Activated T-helper 1 cell treated with anti-CD3 and anti-CD28 coated beads, Interleukin-12 subunit alpha, Interleukin-12 subunit beta, Interleukin-2, Interleukin-4 antibody, amounts not matched to agents 30 ng/mL and 10 ng/mL and 1 ng/mL, durations not matched to agents 14 hours and 24 hours and 36 hours (primary cell): ENCODE measurements around the gene NLK. TPM values are rescaled to one million over a fixed set of nuclear protein-coding genes. Genes with fewer than 3 reads are reported as not detected.
A peak's percentile ranks its signal among the peaks of the same experiment; 100 is the strongest.
"Not testable (repeated sequence)": the region's sequence is repeated elsewhere in the genome, so short reads cannot be mapped to it uniquely, and the experiment has no call there.

Experiments
- DNase-seq: peaks from one replicate; pipeline ENCODE4 v3.0.0; 2021; ENCODE audit warnings: low spot score
- H3K27ac Mint-ChIP-seq: one replicate; pipeline ENCODE4 v1.8.0; 2021; ENCODE audit warnings: mild to moderate bottlenecking, mixed read lengths
- H3K27me3 Mint-ChIP-seq: one replicate; pipeline ENCODE4 v1.8.0; 2022; ENCODE audit warnings: mild to moderate bottlenecking, moderate library complexity, mixed read lengths; ENCODE audit not compliant: insufficient read depth
- H3K36me3 Mint-ChIP-seq: one replicate; pipeline ENCODE4 v1.8.0; 2021; ENCODE audit warnings: low read depth, mixed read lengths
- H3K4me1 Mint-ChIP-seq: one replicate; pipeline ENCODE4 v1.8.0; 2021; ENCODE audit warnings: low read depth, mixed read lengths
- H3K4me3 Mint-ChIP-seq: one replicate; pipeline ENCODE4 v1.8.0; 2021; ENCODE audit warnings: mild to moderate bottlenecking, moderate library complexity, mixed read lengths
- H3K9me3 Mint-ChIP-seq: one replicate; pipeline ENCODE4 v1.8.0; 2021; ENCODE audit warnings: mixed read lengths
- intact Hi-C: fragments of 100-400 bp; cut with micrococcal nuclease; formaldehyde crosslinking; loops from one replicate; pipeline ENCODE4 v1.15.1; 2024
- total RNA-seq: library from RNA; stranded (reverse); gene quantifications from 2 replicates; pipeline ENCODE4 v1.2.3, GENCODE V29; 2022

Gene NLK
- total RNA-seq, 1 donor from 2014 or later, result 13.6 TPM

DNA sequence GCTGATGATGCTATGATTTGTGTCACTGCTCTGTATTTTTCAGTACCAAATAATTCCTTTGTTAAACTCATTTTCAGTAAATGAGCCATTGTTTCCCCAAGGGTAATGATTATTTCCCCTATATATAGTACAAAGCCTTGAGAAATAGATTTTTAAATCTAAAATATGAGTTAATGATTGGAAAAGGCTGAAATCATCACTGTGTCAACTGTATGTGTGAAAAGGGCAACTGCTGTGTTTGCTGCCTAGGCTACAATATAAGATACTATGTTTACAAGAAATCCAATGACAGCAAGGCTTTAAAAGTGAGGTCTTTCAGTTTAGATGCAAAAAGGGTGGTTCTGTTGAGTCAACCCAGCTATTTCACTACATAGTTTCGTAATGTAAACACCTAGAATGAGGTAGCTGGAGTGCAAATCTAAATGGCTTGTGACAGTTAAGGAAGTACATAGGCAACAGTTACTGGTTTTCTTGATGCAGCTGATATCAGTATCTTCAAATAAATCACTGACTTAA lies 15.3 kb downstream of the NLK start:
- DNase-seq, result no peak
- H3K27me3 Mint-ChIP-seq, result no peaks in the 10 kb centered on the region
- peak overlapping the region; percentile 85 for H3K27ac Mint-ChIP-seq
- no peaks in the 10 kb centered on the region for H3K36me3 Mint-ChIP-seq
- H3K4me3 Mint-ChIP-seq, result no peak overlapping the region
- no peaks in the 10 kb centered on the region for H3K9me3 Mint-ChIP-seq
- intact Hi-C loops, result loop anchor here (1.0 to 5.0 kb wide), 4 partner anchors 11 to 240 kb away; no protein-coding TSS in a partner anchor
- peaks cover 35% of the 10 kb centered on the region for H3K4me1 Mint-ChIP-seq

DNA sequence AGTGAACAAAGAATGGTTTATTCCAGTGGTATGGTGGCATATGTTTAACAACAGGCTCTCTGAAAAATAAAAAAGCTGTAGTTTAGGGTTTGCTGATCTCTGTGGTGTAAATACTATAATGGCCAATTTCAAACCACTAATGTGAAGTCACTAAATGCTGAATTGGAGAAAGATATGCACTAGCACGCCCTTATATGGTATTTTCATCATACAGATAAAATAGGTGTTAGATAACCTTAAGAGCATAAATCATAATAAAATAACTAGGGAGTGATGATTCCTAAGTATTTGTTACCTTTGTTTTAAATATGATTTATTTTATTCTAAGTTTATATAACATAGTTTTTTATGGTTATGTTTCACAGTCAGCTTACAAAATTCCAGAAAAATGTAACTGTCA lies 17.2 kb downstream of the NLK start:
- no peak for DNase-seq
- Mint-ChIP-seq H3K27ac (no peak overlapping the region), H3K4me1 (peaks cover 30% of the 10 kb centered on the region), H3K36me3 (no peaks in the 10 kb centered on the region), H3K4me3 (no peak overlapping the region), H3K9me3 (no peaks in the 10 kb centered on the region), H3K27me3 (no peaks in the 10 kb centered on the region)
- intact Hi-C loops, result loop anchor here (2.0 to 5.0 kb wide), 2 partner anchors 13 to 238 kb away; no protein-coding TSS in a partner anchor

DNA sequence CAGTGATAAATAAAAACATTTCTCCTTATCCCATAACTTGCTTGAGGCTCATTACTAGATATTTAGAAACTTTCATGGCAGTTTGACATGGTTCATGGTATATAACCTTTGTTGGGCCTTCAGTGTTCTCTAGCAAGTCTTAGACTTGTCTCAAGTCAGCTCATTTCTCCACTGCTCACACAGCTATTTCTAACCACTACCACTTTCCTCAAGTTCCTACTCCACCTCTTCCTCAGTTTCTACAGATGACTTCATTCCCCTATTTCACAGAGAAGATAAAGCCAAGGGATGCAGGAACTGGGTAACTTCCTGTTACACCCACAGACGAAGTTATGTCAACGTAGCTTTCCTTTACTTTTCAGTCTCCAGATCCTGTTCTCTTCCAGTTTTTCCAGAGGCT lies 23.2 kb downstream of the NLK start:
- H3K9me3 Mint-ChIP-seq, result no peaks in the 10 kb centered on the region
- H3K4me3 Mint-ChIP-seq, result no peak overlapping the region
- H3K27me3 Mint-ChIP-seq, result no peaks in the 10 kb centered on the region
- peaks cover 21% of the 10 kb centered on the region for H3K4me1 Mint-ChIP-seq
- peaks cover 5% of the 10 kb centered on the region for H3K36me3 Mint-ChIP-seq
- intact Hi-C loops, result no loop called here
- no peak for DNase-seq
- H3K27ac Mint-ChIP-seq, result no peak overlapping the region

DNA sequence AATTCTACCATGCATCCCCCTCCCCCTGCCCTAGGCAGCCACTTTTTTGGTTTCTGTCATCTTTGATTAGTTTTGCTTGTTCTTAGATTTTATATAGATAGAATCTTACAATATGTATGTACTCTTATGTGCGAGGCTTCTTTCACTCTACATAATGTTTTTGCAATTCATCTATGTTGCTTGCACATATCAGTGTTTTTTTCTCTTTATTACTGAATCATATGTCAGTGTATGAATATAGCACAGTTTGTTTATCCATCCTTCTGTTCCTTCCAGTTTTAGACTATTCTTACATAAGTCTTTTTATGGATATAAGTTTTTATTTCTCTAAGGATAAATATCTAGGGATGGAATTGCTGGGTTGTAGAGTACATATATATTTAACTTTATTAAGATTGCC lies 26.6 kb downstream of the NLK start:
- Mint-ChIP-seq H3K36me3 (peaks cover 17% of the 10 kb centered on the region), H3K27ac (no peak overlapping the region), H3K27me3 (no peaks in the 10 kb centered on the region), H3K4me3 (no peak overlapping the region), H3K9me3 (peaks cover 17% of the 10 kb centered on the region), H3K4me1 (peaks cover 41% of the 10 kb centered on the region)
- intact Hi-C loops, result no loop called here
- DNase-seq, result no peak

DNA sequence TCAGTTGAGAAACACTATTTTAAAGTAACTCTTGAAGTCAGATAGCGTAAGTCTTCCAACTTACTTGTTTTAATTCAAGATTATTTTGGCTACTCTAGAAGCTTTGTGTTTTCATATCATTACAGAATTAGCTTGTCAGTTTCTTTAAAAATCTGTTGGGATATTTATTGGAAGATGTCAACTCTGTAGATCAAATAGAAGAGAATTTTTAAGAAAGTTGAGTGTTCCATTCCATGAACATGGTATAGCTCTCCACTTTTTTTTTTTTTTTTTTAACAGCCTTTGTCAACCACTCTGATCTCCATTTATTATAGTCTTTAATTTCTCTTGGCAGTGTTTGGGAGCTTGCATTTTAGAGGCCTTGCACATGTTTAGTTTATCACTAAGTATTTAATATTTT lies 28.7 kb downstream of the NLK start:
- H3K9me3 Mint-ChIP-seq, result peaks cover 17% of the 10 kb centered on the region
- no peaks in the 10 kb centered on the region for H3K27me3 Mint-ChIP-seq
- intact Hi-C loops, result no loop called here
- H3K4me1 Mint-ChIP-seq, result peaks cover 27% of the 10 kb centered on the region
- H3K4me3 Mint-ChIP-seq, result no peak overlapping the region
- H3K27ac Mint-ChIP-seq, result no peak overlapping the region
- peaks cover 18% of the 10 kb centered on the region for H3K36me3 Mint-ChIP-seq
- DNase-seq, result no peak

DNA sequence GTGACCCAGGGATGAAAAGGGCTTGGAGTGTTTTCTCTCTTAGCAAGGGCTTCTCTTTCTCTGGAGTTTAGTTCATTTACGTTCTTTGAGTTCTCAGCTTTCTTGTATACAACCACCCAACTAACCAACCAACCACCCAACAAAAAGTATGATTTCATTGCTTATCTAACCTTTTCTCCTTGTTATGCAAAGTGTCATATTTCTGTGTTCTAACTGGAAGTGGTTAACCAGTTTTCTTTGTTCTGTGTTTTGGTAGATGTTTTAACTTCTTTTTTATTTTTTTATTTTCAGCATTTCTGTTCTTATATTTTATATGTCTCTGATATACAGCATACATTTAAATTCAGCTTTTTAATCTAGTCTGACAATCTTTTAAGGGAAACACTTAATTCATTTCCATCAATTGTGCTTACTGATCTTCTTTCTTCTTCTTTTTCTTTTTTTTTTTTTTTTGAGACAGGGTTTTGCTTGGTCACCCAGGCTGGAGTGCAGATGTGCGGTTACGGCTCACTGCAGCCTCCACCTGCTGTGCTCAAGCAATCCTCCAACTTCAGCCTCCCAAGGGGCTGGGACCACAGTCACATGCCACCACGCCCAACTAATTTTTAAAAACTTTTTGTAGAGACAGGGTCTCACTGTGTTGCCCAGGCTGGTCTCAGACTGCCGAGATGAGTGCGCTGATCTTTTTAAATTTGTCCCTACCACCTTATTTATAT lies 29.6 kb downstream of the NLK start:
- intact Hi-C loops, result loop anchor here (2.0 kb wide), 1 partner anchor 13 kb away; no protein-coding TSS in a partner anchor
- peak overlapping the region; percentile 1 for H3K4me3 Mint-ChIP-seq
- no peaks in the 10 kb centered on the region for H3K27me3 Mint-ChIP-seq
- H3K27ac Mint-ChIP-seq, result peak overlapping the region; percentile 18
- peaks cover 16% of the 10 kb centered on the region for H3K36me3 Mint-ChIP-seq
- no peak for DNase-seq
- peaks cover 17% of the 10 kb centered on the region for H3K9me3 Mint-ChIP-seq
- H3K4me1 Mint-ChIP-seq, result peaks cover 34% of the 10 kb centered on the region

DNA sequence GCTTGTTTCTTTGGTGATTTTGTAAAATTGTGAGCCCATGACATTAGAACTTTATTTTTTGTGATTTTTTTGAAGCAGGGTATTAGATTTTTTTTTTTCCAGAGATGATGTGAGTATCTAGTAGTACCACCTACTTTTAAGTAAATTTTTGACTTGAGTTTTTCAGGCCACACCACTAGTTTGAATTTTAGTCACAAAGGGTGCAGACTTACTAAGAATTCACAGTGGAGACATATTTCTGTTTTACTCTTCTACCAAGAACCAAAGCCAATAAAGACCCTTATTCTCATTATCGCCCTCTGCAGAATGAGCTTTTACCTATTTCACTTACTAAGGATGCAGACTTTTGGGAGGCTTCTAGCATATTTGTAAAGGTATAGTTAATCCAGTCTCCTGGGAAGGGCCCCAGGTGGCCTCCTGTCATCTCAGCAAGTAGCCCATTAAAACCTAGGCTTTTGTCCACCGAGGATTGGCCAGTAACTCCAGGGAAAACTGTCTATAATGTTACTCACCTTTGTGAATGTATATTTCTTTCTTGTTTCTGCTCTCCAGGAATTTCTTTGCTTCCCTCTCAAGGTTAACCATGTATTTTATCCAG lies 30.6 kb downstream of the NLK start:
- Mint-ChIP-seq H3K36me3 (peaks cover 16% of the 10 kb centered on the region), H3K4me1 (peaks cover 35% of the 10 kb centered on the region), H3K27me3 (no peaks in the 10 kb centered on the region), H3K27ac (no peak overlapping the region), H3K4me3 (no peak overlapping the region), H3K9me3 (peaks cover 17% of the 10 kb centered on the region)
- intact Hi-C loops, result loop anchor here (2.0 kb wide), 1 partner anchor 14 kb away; no protein-coding TSS in a partner anchor
- no peak for DNase-seq

DNA sequence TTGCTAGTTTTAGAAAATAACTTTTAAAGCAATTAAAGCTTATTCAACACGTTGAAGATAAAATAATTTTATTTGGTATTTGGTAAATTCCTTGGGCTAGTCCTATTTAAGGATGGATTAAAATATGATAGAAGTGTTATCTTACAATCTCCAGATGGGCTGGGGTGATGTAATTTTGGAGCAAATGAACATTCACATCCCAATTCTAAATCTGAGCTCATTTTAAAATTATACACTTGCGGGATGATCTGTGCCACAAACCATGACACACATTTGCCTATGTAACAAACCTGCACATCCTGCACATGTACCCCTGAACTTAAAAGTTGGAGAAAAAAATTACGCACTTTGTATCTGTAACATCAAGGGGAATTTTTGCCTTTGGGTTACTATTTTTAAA lies 31.5 kb downstream of the NLK start:
- H3K27ac Mint-ChIP-seq, result no peak overlapping the region
- peaks cover 16% of the 10 kb centered on the region for H3K36me3 Mint-ChIP-seq
- H3K27me3 Mint-ChIP-seq, result no peaks in the 10 kb centered on the region
- H3K4me1 Mint-ChIP-seq, result peaks cover 44% of the 10 kb centered on the region
- no peak for DNase-seq
- H3K9me3 Mint-ChIP-seq, result peaks cover 17% of the 10 kb centered on the region
- H3K4me3 Mint-ChIP-seq, result no peak overlapping the region
- intact Hi-C loops, result no loop called here

DNA sequence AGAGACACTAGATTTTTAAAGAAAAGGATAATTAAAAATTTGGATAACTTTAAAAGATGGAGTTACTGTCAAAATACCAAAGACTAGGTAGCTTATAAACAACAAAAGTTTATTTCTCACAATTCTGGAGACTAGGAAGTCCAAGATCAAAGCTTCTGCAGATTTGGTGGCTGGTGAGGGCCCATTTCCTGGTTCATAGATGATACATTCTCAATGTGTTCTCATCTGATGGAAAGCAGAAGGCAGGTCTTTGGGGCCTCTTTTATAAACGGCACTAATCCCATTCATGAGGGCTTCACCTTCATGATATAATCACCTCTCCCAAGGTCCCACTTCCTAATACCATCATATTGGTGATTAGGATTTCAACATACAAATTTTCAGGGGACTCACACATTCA lies 33.7 kb downstream of the NLK start:
- Mint-ChIP-seq H3K27ac (no peak overlapping the region), H3K36me3 (peaks cover 12% of the 10 kb centered on the region), H3K4me1 (peaks cover 54% of the 10 kb centered on the region), H3K9me3 (peaks cover 12% of the 10 kb centered on the region), H3K27me3 (no peaks in the 10 kb centered on the region), H3K4me3 (no peak overlapping the region)
- DNase-seq, result no peak
- intact Hi-C loops, result no loop called here

DNA sequence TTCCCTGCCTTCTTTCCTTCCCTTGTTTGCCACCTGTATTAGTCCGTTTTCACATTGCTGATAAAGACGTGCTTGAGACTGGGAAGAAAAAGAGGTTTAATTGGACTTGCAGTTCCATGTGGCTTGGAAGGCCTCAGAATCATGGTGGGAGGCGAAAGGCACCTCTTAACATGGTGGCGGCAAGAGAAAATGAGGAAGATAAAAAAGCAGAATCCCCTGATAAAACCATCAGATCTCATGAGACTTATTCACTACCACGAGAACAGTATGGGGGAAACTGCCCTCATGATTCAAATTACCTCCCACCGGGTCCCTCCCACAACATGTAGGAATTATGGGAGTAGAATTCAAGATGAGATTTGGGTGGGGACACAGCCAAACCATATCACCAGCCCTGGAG lies 34.7 kb downstream of the NLK start:
- H3K9me3 Mint-ChIP-seq, H3K27me3 Mint-ChIP-seq, intact Hi-C loops, H3K4me3 Mint-ChIP-seq, H3K36me3 Mint-ChIP-seq, H3K27ac Mint-ChIP-seq, DNase-seq: not testable (repeated sequence)
- H3K4me1 Mint-ChIP-seq, result peaks cover 45% of the 10 kb centered on the region

DNA sequence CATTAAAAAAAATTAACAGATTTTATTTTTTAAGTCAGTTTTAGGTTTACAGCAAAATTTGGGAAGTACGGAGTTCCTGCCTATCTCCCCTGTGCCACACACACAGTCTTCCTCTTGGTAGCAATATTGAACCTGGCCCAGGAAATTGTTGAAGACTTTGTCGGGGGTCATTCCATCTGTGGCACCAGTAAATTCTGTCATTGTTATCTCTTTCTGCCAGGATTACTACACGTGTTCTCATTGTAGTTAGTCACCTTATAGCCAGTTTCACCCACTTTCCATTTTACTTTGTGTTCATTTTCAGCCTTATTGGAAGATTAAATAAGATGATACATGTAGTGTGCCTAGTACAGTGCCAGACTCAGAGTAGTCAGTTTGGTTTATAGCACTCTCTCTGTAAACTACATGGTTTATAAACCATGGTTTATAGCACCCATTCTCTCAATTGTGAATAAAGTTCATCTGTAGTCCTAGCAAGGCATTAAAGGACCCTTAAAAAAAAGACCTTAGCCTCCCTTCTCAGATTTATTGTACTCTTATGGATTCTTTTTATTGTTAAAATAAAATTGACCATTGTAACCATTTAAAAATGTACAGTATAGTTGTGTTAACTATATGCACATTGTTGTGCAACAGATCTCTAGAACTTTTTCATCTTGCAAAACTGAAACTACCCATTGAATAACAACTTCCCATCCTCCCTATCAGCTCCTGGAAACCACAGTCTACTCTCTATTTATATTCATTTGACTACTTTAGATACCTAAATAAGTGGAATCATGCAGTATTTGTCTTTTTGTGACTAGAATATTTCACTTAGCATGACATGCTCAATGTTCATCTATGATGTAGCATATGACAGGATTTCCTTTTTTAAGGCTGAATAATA lies 36.1 kb downstream of the NLK start:
- Mint-ChIP-seq H3K9me3 (no peaks in the 10 kb centered on the region), H3K4me3 (no peak overlapping the region), H3K27ac (no peak overlapping the region), H3K36me3 (peaks cover 3% of the 10 kb centered on the region), H3K27me3 (no peaks in the 10 kb centered on the region), H3K4me1 (peaks cover 30% of the 10 kb centered on the region)
- no peak for DNase-seq
- intact Hi-C loops, result loop anchor here (2.0 kb wide), 1 partner anchor 32 kb away; no protein-coding TSS in a partner anchor

DNA sequence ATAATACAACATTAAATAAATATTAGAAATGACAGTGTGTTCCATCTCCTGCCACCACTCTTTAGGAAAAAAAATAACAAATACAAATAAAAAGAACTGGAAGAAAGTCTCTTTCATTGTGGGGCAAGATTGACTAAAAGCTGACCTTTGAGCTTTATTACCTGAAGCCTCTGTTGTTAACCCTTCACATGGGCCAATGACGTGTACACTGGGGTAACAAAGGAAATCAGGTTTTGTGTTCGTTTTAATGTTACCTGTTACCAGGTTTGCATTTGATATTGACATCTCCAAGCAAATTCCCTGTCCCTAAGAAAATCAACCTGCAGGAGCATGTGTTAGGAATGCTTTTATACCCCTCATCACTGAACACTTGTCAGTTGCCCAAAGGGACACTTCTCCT lies 39.0 kb downstream of the NLK start:
- H3K4me1 Mint-ChIP-seq, result peaks cover 26% of the 10 kb centered on the region

More for the DNA sequence above, 39.0 kb downstream of the NLK start:
- Mint-ChIP-seq H3K27ac (no peak overlapping the region), H3K36me3 (peaks cover 4% of the 10 kb centered on the region), H3K9me3 (no peaks in the 10 kb centered on the region), H3K27me3 (no peaks in the 10 kb centered on the region), H3K4me3 (no peak overlapping the region)
- intact Hi-C loops, result no loop called here
- DNase-seq, result no peak
